Coronary artery (tissue), 2 donors: ENCODE results near the gene TAMALIN.

Source experiments
- DNase-seq: peaks from one replicate; pipeline ENCODE4 v3.0.0-alpha.2; 2017; ENCODE audit warnings: low spot score
- H3K27ac ChIP-seq, 2 donors: fragments of 200-600 bp; sonication (generic); one replicate each; pipeline ENCODE4 v1.5.1; 2016 to 2019
- H3K4me3 ChIP-seq: fragments of 200-600 bp; sonication (generic); 2 replicates; pipeline ENCODE4 v1.5.1; 2016; ENCODE audit warnings: mild to moderate bottlenecking, moderate library complexity
- CTCF ChIP-seq: fragments of 200-600 bp; sonication (generic); IDR thresholded peaks from one replicate; pipeline ENCODE4 v1.5.1; 2019; ENCODE audit warnings: antibody characterized with exemption

The TAMALIN gene

DNA sequence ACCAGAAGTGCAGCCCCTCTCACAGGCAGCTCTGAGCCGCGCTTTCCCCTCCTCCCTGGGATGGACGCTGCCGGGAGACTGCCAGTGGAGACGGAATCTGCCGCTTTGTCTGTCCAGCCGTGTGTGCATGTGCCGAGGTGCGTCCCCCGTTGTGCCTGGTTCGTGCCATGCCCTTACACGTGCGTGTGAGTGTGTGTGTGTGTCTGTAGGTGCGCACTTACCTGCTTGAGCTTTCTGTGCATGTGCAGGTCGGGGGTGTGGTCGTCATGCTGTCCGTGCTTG lies 12.3 kb upstream of the TAMALIN start:
- Histone ChIP-seq H3K27ac (no peak overlapping the region), H3K4me3 (no peak overlapping the region)
- no peak for DNase-seq
- TF ChIP-seq CTCF: no peak

GRCh38 chr12:51994959-51995358 lies 11.8 kb upstream of the TAMALIN start:
- Histone ChIP-seq H3K4me3 (no peak overlapping the region), H3K27ac (no peak overlapping the region)
- no peak for TF ChIP-seq CTCF
- no peak for DNase-seq

DNA sequence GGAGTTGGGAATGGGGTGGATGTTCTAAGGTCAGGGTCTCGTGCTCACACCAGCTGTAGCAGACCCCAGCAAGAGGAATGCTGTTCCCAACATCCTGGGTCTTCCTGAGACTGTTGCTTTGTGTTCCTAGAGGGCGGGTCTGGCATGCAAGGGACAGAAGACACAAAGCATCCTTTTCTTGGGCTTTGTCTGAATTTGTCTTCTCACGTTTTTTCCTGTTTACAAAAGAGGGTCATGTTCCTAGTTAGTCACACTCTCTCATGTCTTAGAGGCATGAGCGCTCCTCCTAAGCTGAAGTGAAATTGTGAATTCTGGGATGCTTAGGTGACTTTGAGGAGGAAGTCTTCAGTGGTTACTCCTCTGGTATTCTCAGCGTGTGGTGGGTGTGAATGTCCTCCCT lies 9.6 kb upstream of the TAMALIN start:
- no peak for DNase-seq
- Histone ChIP-seq H3K4me3 (no peak overlapping the region), H3K27ac (no peak overlapping the region)
- TF ChIP-seq CTCF: no peak

GRCh38 chr12:52003016-52003550 lies 3.7 kb upstream of the TAMALIN start:
- TF ChIP-seq CTCF: no peak
- Histone ChIP-seq H3K4me3 (no peak overlapping the region), H3K27ac (no peak overlapping the region)
- DNase-seq: no peak

DNA sequence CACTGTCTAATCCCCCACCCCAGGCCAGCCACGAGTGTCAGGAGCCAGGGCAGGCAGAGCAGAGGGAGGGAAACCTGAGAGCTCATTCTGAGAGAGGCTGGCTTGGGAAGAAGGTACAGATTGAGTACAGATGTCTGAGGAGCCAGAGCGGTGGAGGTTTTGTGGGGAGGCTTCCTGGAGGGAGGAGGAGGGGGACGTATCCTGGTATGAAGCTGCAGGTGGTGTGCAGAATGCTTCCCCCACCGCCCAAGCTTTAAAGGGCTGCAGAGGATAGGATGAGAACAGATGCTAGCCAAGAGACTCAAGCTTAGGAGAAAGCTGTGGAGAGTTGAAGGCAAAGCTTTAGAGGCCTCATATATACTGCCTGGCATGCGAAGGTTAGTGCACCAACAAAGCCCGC lies 3.2 kb upstream of the TAMALIN start:
- H3K27ac ChIP-seq: no peak overlapping the region
- no peak for TF ChIP-seq CTCF
- no peak overlapping the region for H3K4me3 ChIP-seq
- DNase-seq: no peak

GRCh38 chr12:52004042-52004648 lies 2.6 kb upstream of the TAMALIN start:
- no peak overlapping the region for H3K27ac ChIP-seq
- no peak overlapping the region for H3K4me3 ChIP-seq
- DNase-seq: no peak
- TF ChIP-seq CTCF: peak; percentile 27

DNA sequence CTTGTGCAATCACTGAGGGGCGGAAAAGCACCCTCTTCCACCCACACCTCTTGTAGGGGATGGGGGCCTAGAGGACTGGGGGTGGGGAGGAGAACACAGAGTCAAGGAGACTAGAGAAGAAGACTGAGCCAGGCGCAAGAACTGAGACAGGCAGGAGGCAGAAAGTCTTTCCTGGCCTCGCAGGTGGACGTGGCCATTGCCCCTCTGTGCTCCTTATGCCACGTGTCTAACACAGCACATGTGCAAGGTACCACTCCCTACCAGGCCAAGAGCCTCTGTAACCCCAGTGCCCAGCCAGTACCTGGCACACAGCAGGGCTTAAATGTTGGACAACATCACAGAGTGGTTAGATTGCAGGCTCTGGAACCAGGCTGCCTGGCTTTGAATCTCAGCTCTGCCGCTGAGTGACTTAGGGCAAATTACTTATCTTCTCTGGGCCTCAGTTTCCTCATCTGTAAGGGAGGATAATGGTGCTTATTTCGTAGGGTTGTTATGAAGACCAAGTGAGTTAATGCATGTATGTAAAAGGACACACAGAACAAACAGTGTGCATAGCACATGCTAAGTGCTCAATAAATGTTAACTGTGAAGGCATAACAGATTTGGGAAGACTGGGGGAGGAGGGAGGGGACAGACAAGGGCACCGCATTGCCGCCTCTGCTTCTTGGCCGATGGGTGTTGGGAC lies 1.4 kb upstream of the TAMALIN start:
- H3K4me3 ChIP-seq: no peak overlapping the region
- TF ChIP-seq CTCF: no peak
- no peak for DNase-seq
- H3K27ac ChIP-seq: peak overlapping the region in 1 of 2 donors; percentile 90
